CD4-positive, alpha-beta T cell treated with Interleukin-17A for 4 hours (primary cell): ENCODE results near the gene CAMK2B.

Source experiments
- DNase-seq: peaks from one replicate; pipeline ENCODE4 v3.0.0-alpha.2; 2020; ENCODE audit warnings: mixed read lengths

Gene CAMK2B

GRCh38 chr7:44329081-44329480, 3.7 kb upstream of the CAMK2B start:
- DNase-seq, result no peak

GRCh38 chr7:44327981-44328380, 2.6 kb upstream of the CAMK2B start:
- DNase-seq, result no peak

GRCh38 chr7:44326261-44327125, 1.1 kb upstream of the CAMK2B start:
- no peak for DNase-seq

- DNase-seq, result no peak
These were observed 432 bp upstream of the CAMK2B start for GRCh38 chr7:44325811-44326241.

- no peak for DNase-seq
These were observed 753 bp downstream of the CAMK2B start for GRCh38 chr7:44324481-44325200.

- no peak for DNase-seq
These were observed 1.3 kb downstream of the CAMK2B start for GRCh38 chr7:44324204-44324480.

GRCh38 chr7:44323381-44324203, 1.8 kb downstream of the CAMK2B start:
- no peak for DNase-seq

- no peak for DNase-seq
These were observed 2.6 kb downstream of the CAMK2B start for GRCh38 chr7:44322631-44323363.

GRCh38 chr7:44321796-44322195, 3.6 kb downstream of the CAMK2B start:
- DNase-seq, result no peak

GRCh38 chr7:44320794-44321371, 4.5 kb downstream of the CAMK2B start:
- DNase-seq, result no peak

GRCh38 chr7:44320141-44320540, 5.3 kb downstream of the CAMK2B start:
- no peak for DNase-seq

GRCh38 chr7:44318332-44318731, 7.1 kb downstream of the CAMK2B start:
- no peak for DNase-seq

GRCh38 chr7:44315301-44315903, 10.0 kb downstream of the CAMK2B start:
- no peak for DNase-seq

GRCh38 chr7:44313621-44314031, 11.8 kb downstream of the CAMK2B start:
- DNase-seq, result no peak

GRCh38 chr7:44313016-44313415, 12.4 kb downstream of the CAMK2B start:
- no peak for DNase-seq

GRCh38 chr7:44311561-44312495, 13.6 kb downstream of the CAMK2B start:
- no peak for DNase-seq

GRCh38 chr7:44310221-44310848, 15.1 kb downstream of the CAMK2B start:
- DNase-seq, result no peak

- peak; percentile 52 for DNase-seq
These were observed 15.9 kb downstream of the CAMK2B start for GRCh38 chr7:44309271-44310091.

- DNase-seq, result no peak
These were observed 16.7 kb downstream of the CAMK2B start for GRCh38 chr7:44308596-44309270.
